Measurements from ENCODE around the gene STX17. TPM values are rescaled to one million over a fixed set of nuclear protein-coding genes. Genes with fewer than 3 reads are reported as not detected.

STX17 gene
- total and polyA plus RNA-seq, 2 donors = 7.5 to 21.0 TPM

DNA sequence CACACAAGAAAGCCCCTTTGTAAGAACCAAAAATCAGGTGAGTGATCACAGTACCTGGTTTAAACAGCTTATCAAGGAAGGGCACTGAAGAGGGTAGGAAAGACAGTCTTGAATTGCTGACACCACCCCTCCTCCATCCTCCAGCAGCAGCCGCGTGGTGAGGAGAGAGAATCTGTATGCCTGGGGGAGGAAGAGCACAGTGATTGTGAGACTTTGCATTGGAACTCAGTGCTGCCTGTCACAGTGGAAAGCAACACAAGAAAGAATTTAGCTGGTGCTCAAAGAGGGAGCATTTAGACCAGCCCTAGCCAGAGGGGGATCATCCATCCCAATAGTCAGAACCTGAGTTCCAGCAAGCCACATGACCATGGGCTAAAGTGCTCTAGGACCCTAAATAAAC is 11.6 kb upstream of the STX17 start:
- Histone ChIP-seq H3K36me3 (ENCODE audit: control insufficient read depth in 2 of 2, insufficient read depth in 2 of 2, low read length in 1 of 2) (no peaks in the 10 kb centered on the region), H3K9me3 (ENCODE audit: control insufficient read depth in 2 of 2, insufficient read depth in 1 of 2, low read length in 1 of 2) (no peaks in the 10 kb centered on the region), H3K4me3 (ENCODE audit: low read length in 2 of 2) (no peak overlapping the region), H3K27me3 (ENCODE audit: control insufficient read depth in 2 of 2, insufficient read depth in 1 of 2, low read length in 1 of 2) (no peaks in the 10 kb centered on the region), H3K27ac (ENCODE audit: low read depth in 1 of 2, low read length in 1 of 2) (no peak overlapping the region), H3K4me1 (ENCODE audit: control insufficient read depth in 2 of 2, insufficient read depth in 2 of 2, low read length in 2 of 2) (no peaks in the 10 kb centered on the region)
- no peak for DNase-seq (ENCODE audit: low read depth in 6 of 9, low spot score in 9 of 9)
- WGBS = 90% methylated on average over 2 of the region's 2 CpGs

DNA sequence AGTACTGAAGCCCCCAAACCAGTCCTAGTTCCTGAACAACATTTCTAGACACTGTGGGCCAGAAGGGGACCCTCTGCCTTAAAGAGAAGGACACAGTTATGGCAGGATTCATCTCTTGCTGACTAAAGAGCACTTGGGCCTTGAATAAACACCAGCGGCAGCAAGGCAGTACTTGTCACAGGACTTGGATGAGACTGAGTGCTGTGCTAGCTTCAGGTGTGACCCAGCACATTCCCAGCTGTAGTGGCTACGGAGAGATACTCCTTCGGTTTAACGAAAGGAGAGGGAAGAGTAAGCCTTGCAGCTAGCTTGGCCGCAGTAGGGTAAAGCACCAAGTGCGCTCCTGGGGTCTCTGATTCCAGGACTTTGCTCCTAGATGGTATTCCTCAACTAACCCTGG is 10.9 kb upstream of the STX17 start:
- Histone ChIP-seq H3K27me3 (ENCODE audit: control insufficient read depth in 2 of 2, insufficient read depth in 1 of 2, low read length in 1 of 2) (no peaks in the 10 kb centered on the region), H3K27ac (ENCODE audit: low read depth in 1 of 2, low read length in 1 of 2) (no peak overlapping the region), H3K4me1 (ENCODE audit: control insufficient read depth in 2 of 2, insufficient read depth in 2 of 2, low read length in 2 of 2) (no peaks in the 10 kb centered on the region), H3K36me3 (ENCODE audit: control insufficient read depth in 2 of 2, insufficient read depth in 2 of 2, low read length in 1 of 2) (no peaks in the 10 kb centered on the region), H3K9me3 (ENCODE audit: control insufficient read depth in 2 of 2, insufficient read depth in 1 of 2, low read length in 1 of 2) (no peaks in the 10 kb centered on the region), H3K4me3 (ENCODE audit: low read length in 2 of 2) (no peak overlapping the region)
- 97% methylated on average over 6 of the region's 6 CpGs for WGBS
- no peak for DNase-seq (ENCODE audit: low read depth in 6 of 9, low spot score in 9 of 9)

DNA sequence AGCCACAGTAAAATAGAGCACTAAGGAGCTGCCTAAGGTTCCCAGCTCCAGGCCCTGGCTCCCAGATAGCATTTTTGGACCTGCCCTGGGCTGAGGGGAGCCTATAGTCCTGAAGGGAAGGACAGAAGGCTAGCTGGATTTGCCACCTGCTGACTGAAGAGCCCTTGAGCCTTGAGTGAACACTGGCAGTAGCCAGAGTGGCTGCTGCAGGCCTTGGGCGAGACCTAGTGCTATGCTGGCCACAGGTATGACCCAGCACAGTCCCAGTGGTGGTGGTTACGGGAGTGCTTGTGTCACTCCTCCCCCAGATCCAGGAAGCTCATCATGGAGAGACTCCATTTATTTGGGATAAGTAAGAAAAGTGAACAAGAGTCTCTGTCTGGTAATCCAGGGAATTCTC is 10.3 kb upstream of the STX17 start:
- Histone ChIP-seq H3K27me3 (ENCODE audit: control insufficient read depth in 2 of 2, insufficient read depth in 1 of 2, low read length in 1 of 2) (no peaks in the 10 kb centered on the region), H3K27ac (ENCODE audit: low read depth in 1 of 2, low read length in 1 of 2) (no peak overlapping the region), H3K36me3 (ENCODE audit: control insufficient read depth in 2 of 2, insufficient read depth in 2 of 2, low read length in 1 of 2) (no peaks in the 10 kb centered on the region), H3K4me3 (ENCODE audit: low read length in 2 of 2) (no peak overlapping the region), H3K4me1 (ENCODE audit: control insufficient read depth in 2 of 2, insufficient read depth in 2 of 2, low read length in 2 of 2) (no peaks in the 10 kb centered on the region), H3K9me3 (ENCODE audit: control insufficient read depth in 2 of 2, insufficient read depth in 1 of 2, low read length in 1 of 2) (no peaks in the 10 kb centered on the region)
- WGBS = 98% methylated on average over 2 of the region's 2 CpGs
- no peak for DNase-seq (ENCODE audit: low read depth in 6 of 9, low spot score in 9 of 9)

DNA sequence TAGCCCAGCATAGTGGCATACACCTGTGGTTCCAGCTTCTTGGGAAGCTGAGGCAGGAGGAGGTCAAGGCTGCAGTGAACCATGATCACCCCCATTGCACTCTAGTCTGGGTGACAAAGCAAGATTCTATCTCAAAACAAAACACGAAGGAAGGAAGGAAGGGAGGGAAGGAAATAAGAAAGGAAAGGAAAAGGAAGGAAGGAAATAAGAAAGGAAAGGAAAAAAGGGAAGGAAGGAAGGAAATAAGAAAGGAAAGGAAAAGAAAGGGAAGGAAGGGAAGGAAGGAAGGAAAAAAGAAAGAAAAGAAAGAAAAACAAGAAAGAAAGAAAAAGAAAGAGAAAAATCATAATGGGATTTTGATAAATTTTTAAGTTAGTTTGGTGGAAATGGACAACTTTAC is 3.1 kb upstream of the STX17 start:
- DNase-seq (ENCODE audit: low read depth in 6 of 9, low spot score in 9 of 9) = no peak
- 90% methylated on average over 1 of the region's 1 CpG for WGBS
- Histone ChIP-seq H3K36me3 (ENCODE audit: control insufficient read depth in 2 of 2, insufficient read depth in 2 of 2, low read length in 1 of 2) (no peaks in the 10 kb centered on the region), H3K4me1 (ENCODE audit: control insufficient read depth in 2 of 2, insufficient read depth in 2 of 2, low read length in 2 of 2) (peaks cover 0 to 7% of the 10 kb centered on the region in 2 donors), H3K9me3 (ENCODE audit: control insufficient read depth in 2 of 2, insufficient read depth in 1 of 2, low read length in 1 of 2) (peaks cover 0 to 3% of the 10 kb centered on the region in 2 donors), H3K4me3 (ENCODE audit: low read length in 2 of 2) (no peak overlapping the region), H3K27ac (ENCODE audit: low read depth in 1 of 2, low read length in 1 of 2) (no peak overlapping the region), H3K27me3 (ENCODE audit: control insufficient read depth in 2 of 2, insufficient read depth in 1 of 2, low read length in 1 of 2) (no peaks in the 10 kb centered on the region)

DNA sequence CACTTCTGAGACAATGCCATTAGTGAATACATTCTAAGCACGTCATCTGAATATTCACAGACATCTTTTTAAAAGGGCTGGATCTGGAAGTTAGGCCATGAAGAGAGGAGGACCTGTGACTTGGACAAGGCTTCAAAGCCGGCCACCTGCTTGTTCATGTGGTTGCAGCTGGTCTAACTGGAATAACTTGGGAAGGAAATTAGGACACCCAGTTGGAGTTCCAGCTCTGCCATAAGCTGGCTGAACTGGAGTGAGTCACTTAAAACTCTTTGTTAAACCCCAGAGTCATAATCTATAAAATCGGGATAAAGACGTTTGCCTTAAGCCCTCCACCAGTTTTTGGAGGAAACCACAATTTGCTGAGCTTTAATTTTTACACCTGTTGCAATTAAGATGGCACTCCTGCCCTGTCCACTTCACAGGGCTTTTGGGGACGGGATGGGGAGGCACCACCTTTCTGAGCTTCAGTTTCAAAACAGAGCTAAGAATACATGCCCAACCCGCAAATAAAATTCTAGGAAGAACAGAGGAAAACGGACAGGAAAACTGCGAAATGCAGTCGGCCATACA is 536 bp upstream of the STX17 start:
- H3K27ac ChIP-seq (ENCODE audit: low read depth in 1 of 2, low read length in 1 of 2) = no peak overlapping the region
- H3K27me3 ChIP-seq (ENCODE audit: control insufficient read depth in 2 of 2, insufficient read depth in 1 of 2, low read length in 1 of 2) = no peaks in the 10 kb centered on the region
- H3K4me3 ChIP-seq (ENCODE audit: low read length in 2 of 2) = peak overlapping the region; percentile 78 to 85
- peaks cover 0 to 7% of the 10 kb centered on the region in 2 donors for H3K4me1 ChIP-seq (ENCODE audit: control insufficient read depth in 2 of 2, insufficient read depth in 2 of 2, low read length in 2 of 2)
- H3K9me3 ChIP-seq (ENCODE audit: control insufficient read depth in 2 of 2, insufficient read depth in 1 of 2, low read length in 1 of 2) = peaks cover 0 to 3% of the 10 kb centered on the region in 2 donors
- no peaks in the 10 kb centered on the region for H3K36me3 ChIP-seq (ENCODE audit: control insufficient read depth in 2 of 2, insufficient read depth in 2 of 2, low read length in 1 of 2)
- 21% methylated on average over 9 of the region's 9 CpGs for WGBS
- DNase-seq (ENCODE audit: low read depth in 6 of 9, low spot score in 9 of 9) = peak in 1 of 9 donors; percentile 2

DNA sequence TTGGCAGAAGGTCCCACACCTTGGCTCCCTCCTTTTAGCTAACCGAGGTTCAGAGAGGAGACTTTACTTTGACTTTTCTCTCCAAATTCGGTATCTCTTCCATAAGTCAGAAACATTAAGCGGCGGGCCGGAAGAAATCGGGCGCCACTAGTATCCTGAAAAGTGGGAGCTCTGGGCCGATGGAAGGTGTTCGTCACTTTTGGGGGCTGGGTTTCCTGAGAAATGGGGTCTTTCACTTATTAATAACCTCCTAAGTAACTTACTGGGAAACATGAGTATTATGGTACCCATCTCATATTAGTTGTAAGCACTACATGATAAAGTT is 716 bp downstream of the STX17 start:
- no peak for DNase-seq (ENCODE audit: low read depth in 6 of 9, low spot score in 9 of 9)
- 1% methylated on average over 9 of the region's 9 CpGs for WGBS
- Histone ChIP-seq H3K9me3 (ENCODE audit: control insufficient read depth in 2 of 2, insufficient read depth in 1 of 2, low read length in 1 of 2) (peaks cover 0 to 3% of the 10 kb centered on the region in 2 donors), H3K36me3 (ENCODE audit: control insufficient read depth in 2 of 2, insufficient read depth in 2 of 2, low read length in 1 of 2) (no peaks in the 10 kb centered on the region), H3K4me3 (ENCODE audit: low read length in 2 of 2) (peak overlapping the region; percentile 78 to 85), H3K4me1 (ENCODE audit: control insufficient read depth in 2 of 2, insufficient read depth in 2 of 2, low read length in 2 of 2) (peaks cover 0 to 7% of the 10 kb centered on the region in 2 donors), H3K27ac (ENCODE audit: low read depth in 1 of 2, low read length in 1 of 2) (peak overlapping the region; percentile 97 to 98), H3K27me3 (ENCODE audit: control insufficient read depth in 2 of 2, insufficient read depth in 1 of 2, low read length in 1 of 2) (no peaks in the 10 kb centered on the region)

DNA sequence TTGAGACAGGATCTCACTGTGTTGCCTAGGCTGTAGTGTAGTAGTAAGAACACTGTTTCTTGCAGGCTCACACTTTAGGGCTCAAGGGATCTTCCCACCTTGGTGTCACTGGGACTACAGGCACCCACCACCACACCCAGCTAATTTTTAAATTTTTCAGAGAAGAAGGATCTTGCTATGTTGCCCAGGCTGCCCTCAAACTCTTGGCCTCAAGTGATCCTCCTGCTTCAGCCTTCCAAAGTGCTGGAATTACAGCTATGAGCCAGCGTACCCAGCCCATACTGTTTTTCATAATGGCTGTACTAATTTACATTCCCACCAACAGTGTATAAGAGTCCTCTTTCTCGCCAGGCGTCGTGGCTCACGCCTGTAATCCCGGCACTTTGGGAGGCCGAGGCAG is 5.1 kb downstream of the STX17 start:
- Histone ChIP-seq H3K36me3 (ENCODE audit: control insufficient read depth in 2 of 2, insufficient read depth in 2 of 2, low read length in 1 of 2) (peaks cover 3 to 13% of the 10 kb centered on the region in 2 donors), H3K27me3 (ENCODE audit: control insufficient read depth in 2 of 2, insufficient read depth in 1 of 2, low read length in 1 of 2) (no peaks in the 10 kb centered on the region), H3K4me3 (ENCODE audit: low read length in 2 of 2) (no peak overlapping the region), H3K9me3 (ENCODE audit: control insufficient read depth in 2 of 2, insufficient read depth in 1 of 2, low read length in 1 of 2) (peaks cover 0 to 3% of the 10 kb centered on the region in 2 donors), H3K4me1 (ENCODE audit: control insufficient read depth in 2 of 2, insufficient read depth in 2 of 2, low read length in 2 of 2) (no peaks in the 10 kb centered on the region), H3K27ac (ENCODE audit: low read depth in 1 of 2, low read length in 1 of 2) (no peak overlapping the region)
- WGBS = 99% methylated on average over 7 of the region's 7 CpGs
- no peak for DNase-seq (ENCODE audit: low read depth in 6 of 9, low spot score in 9 of 9)

DNA sequence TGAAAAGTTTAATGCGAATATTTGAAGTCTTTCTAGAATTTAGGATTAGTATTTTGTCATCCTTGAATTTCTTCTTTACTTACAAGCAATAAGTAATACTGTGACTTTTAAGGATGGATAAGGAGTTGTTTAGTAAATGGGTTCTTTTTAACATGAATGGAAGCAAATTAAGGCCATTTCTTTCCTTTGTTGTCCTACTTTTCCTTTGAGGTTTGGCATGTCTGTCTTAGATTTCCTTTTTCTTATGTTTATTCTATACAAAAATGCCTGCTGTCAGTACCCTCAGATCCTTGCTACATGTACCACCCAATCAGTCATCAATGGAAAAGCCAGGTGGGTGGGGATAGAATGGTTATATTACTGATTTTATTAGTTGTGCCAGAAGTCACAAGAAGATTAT is 10.2 kb downstream of the STX17 start:
- peaks cover 9 to 38% of the 10 kb centered on the region in 2 donors for H3K36me3 ChIP-seq (ENCODE audit: control insufficient read depth in 2 of 2, insufficient read depth in 2 of 2, low read length in 1 of 2)
- no peaks in the 10 kb centered on the region for H3K4me1 ChIP-seq (ENCODE audit: control insufficient read depth in 2 of 2, insufficient read depth in 2 of 2, low read length in 2 of 2)
- H3K27ac ChIP-seq (ENCODE audit: low read depth in 1 of 2, low read length in 1 of 2) = no peak overlapping the region
- H3K4me3 ChIP-seq (ENCODE audit: low read length in 2 of 2) = no peak overlapping the region
- no peaks in the 10 kb centered on the region for H3K27me3 ChIP-seq (ENCODE audit: control insufficient read depth in 2 of 2, insufficient read depth in 1 of 2, low read length in 1 of 2)
- 99% methylated on average over 1 of the region's 1 CpG for WGBS
- H3K9me3 ChIP-seq (ENCODE audit: control insufficient read depth in 2 of 2, insufficient read depth in 1 of 2, low read length in 1 of 2) = no peaks in the 10 kb centered on the region
- DNase-seq (ENCODE audit: low read depth in 6 of 9, low spot score in 9 of 9) = no peak

DNA sequence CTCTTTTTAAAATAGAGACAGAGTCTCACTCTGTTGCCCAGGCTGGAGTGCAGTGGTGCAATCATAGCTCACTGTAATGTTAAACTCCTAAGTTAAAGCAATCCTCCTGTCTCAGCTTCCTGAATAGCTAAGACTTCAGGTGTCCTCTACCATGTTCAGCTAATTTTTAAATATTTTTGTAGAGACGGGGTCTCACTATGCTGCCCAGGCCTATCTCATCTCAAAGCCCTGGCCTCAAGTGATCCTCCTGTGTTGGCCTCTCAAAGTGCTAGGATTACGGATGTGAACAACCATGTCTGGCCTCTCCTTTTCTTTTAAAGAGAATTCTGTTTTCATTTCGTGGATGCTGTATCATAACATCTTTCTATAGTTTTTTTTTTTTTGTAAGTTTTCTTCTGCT is 11.7 kb downstream of the STX17 start:
- peaks cover 0 to 3% of the 10 kb centered on the region in 2 donors for H3K9me3 ChIP-seq (ENCODE audit: control insufficient read depth in 2 of 2, insufficient read depth in 1 of 2, low read length in 1 of 2)
- H3K27me3 ChIP-seq (ENCODE audit: control insufficient read depth in 2 of 2, insufficient read depth in 1 of 2, low read length in 1 of 2) = no peaks in the 10 kb centered on the region
- H3K4me1 ChIP-seq (ENCODE audit: control insufficient read depth in 2 of 2, insufficient read depth in 2 of 2, low read length in 2 of 2) = peaks cover 0 to 4% of the 10 kb centered on the region in 2 donors
- H3K36me3 ChIP-seq (ENCODE audit: control insufficient read depth in 2 of 2, insufficient read depth in 2 of 2, low read length in 1 of 2) = peaks cover 12 to 46% of the 10 kb centered on the region in 2 donors
- H3K27ac ChIP-seq (ENCODE audit: low read depth in 1 of 2, low read length in 1 of 2) = no peak overlapping the region
- 80% methylated on average over 3 of the region's 3 CpGs for WGBS
- DNase-seq (ENCODE audit: low read depth in 6 of 9, low spot score in 9 of 9) = no peak
- H3K4me3 ChIP-seq (ENCODE audit: low read length in 2 of 2) = no peak overlapping the region

DNA sequence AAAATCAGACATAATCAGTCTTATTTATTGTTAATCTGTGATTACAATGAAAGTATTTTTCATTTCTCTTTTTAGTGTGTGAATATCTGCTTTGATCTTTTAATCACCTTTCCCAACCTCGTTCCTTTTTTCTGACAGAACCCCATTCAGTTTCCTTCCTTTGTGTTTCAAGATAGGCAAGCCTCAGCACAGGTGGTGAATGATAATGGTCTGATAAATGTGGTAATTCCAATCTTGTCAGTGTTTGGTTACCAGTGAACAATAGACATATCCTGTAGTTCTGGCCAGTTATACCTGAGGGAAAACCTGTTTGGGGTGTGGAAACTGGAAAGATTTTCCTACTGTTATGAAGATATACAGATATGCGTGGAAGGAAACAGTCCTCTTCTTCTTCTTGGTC is 13.5 kb downstream of the STX17 start:
- DNase-seq (ENCODE audit: low read depth in 6 of 9, low spot score in 9 of 9) = no peak
- WGBS = 48% methylated on average over 2 of the region's 2 CpGs
- peaks cover 15 to 53% of the 10 kb centered on the region in 2 donors for H3K36me3 ChIP-seq (ENCODE audit: control insufficient read depth in 2 of 2, insufficient read depth in 2 of 2, low read length in 1 of 2)
- peaks cover 0 to 3% of the 10 kb centered on the region in 2 donors for H3K9me3 ChIP-seq (ENCODE audit: control insufficient read depth in 2 of 2, insufficient read depth in 1 of 2, low read length in 1 of 2)
- H3K4me1 ChIP-seq (ENCODE audit: control insufficient read depth in 2 of 2, insufficient read depth in 2 of 2, low read length in 2 of 2) = peaks cover 0 to 4% of the 10 kb centered on the region in 2 donors
- H3K4me3 ChIP-seq (ENCODE audit: low read length in 2 of 2) = no peak overlapping the region
- H3K27ac ChIP-seq (ENCODE audit: low read depth in 1 of 2, low read length in 1 of 2) = no peak overlapping the region
- no peaks in the 10 kb centered on the region for H3K27me3 ChIP-seq (ENCODE audit: control insufficient read depth in 2 of 2, insufficient read depth in 1 of 2, low read length in 1 of 2)
